Activated CD4-positive, alpha-beta T cell treated with anti-CD3 and anti-CD28 coated beads for 4 hours (primary cell): ENCODE measurements around the gene PAPOLB.

Experiments
- DNase-seq, 2 donors: peaks; one replicate each; pipeline ENCODE4 v3.0.0-alpha.2; 2020

The PAPOLB gene

GRCh38 chr7:4876586-4876985, 14.8 kb upstream of the PAPOLB start:
- no peak for DNase-seq

- DNase-seq = no peak
Measured at GRCh38 chr7:4875391-4875790, 13.6 kb upstream of the PAPOLB start.

GRCh38 chr7:4873071-4873944, 11.5 kb upstream of the PAPOLB start:
- DNase-seq = no peak

GRCh38 chr7:4871930-4872675, 10.3 kb upstream of the PAPOLB start:
- no peak for DNase-seq

- no peak for DNase-seq
Measured at GRCh38 chr7:4871056-4871680, 9.3 kb upstream of the PAPOLB start.

GRCh38 chr7:4868493-4868892, 6.7 kb upstream of the PAPOLB start:
- no peak for DNase-seq

- DNase-seq = no peak
Measured at GRCh38 chr7:4866528-4867496, 5.0 kb upstream of the PAPOLB start.

- no peak for DNase-seq
Measured at GRCh38 chr7:4862156-4862555, 326 bp upstream of the PAPOLB start.

- no peak for DNase-seq
Measured at GRCh38 chr7:4861227-4861626, 603 bp downstream of the PAPOLB start.

GRCh38 chr7:4857189-4857588, 4.6 kb downstream of the PAPOLB start:
- no peak for DNase-seq

- no peak for DNase-seq
Measured at GRCh38 chr7:4856336-4857057, 5.3 kb downstream of the PAPOLB start.

GRCh38 chr7:4854916-4855315, 6.9 kb downstream of the PAPOLB start:
- DNase-seq = no peak

- DNase-seq = no peak
Measured at GRCh38 chr7:4851459-4852422, 10.1 kb downstream of the PAPOLB start.

- DNase-seq = no peak
Measured at GRCh38 chr7:4850262-4850795, 11.5 kb downstream of the PAPOLB start.

GRCh38 chr7:4849390-4849789, 12.4 kb downstream of the PAPOLB start:
- DNase-seq = no peak

- DNase-seq = no peak
Measured at GRCh38 chr7:4845740-4846142, 16.1 kb downstream of the PAPOLB start.

- DNase-seq = no peak
Measured at GRCh38 chr7:4842319-4843064, 19.3 kb downstream of the PAPOLB start.

GRCh38 chr7:4841836-4842235, 20.0 kb downstream of the PAPOLB start:
- DNase-seq = no peak

GRCh38 chr7:4841007-4841784, 20.6 kb downstream of the PAPOLB start:
- no peak for DNase-seq
